Activated T-cell treated with anti-CD3 and anti-CD28 coated beads for 48 hours (primary cell): ENCODE results near the gene UNC5CL.

ENCODE experiments used
- DNase-seq: peaks from one replicate; pipeline ENCODE4 v3.0.0-alpha.2; 2020; ENCODE audit warnings: low read depth

UNC5CL gene

GRCh38 chr6:41063884-41064285 lies 24.9 kb upstream of the UNC5CL start:
- no peak for DNase-seq

- no peak for DNase-seq
Measured at GRCh38 chr6:41062056-41062455, 23.0 kb upstream of the UNC5CL start.

GRCh38 chr6:41061196-41061726 lies 22.2 kb upstream of the UNC5CL start:
- no peak for DNase-seq

- DNase-seq, result no peak
Measured at GRCh38 chr6:41059556-41059955, 20.5 kb upstream of the UNC5CL start.

GRCh38 chr6:41058783-41059181 lies 19.8 kb upstream of the UNC5CL start:
- no peak for DNase-seq

GRCh38 chr6:41056768-41057490 lies 17.9 kb upstream of the UNC5CL start:
- no peak for DNase-seq

- DNase-seq, result no peak
Measured at GRCh38 chr6:41055149-41055548, 16.1 kb upstream of the UNC5CL start.

GRCh38 chr6:41054511-41054910 lies 15.5 kb upstream of the UNC5CL start:
- no peak for DNase-seq

GRCh38 chr6:41053041-41053440 lies 14.0 kb upstream of the UNC5CL start, which contains the start of gene APOBEC2:
APOBEC2 (plus strand) TSS chr6:41053202; CDS start chr6:41053348, 146 bp downstream.
- no peak for DNase-seq

GRCh38 chr6:41051873-41052272 lies 12.9 kb upstream of the UNC5CL start:
- no peak for DNase-seq

- DNase-seq, result no peak
Measured at GRCh38 chr6:41050536-41050935, 11.5 kb upstream of the UNC5CL start.

- DNase-seq, result no peak
Measured at GRCh38 chr6:41049955-41050354, 10.9 kb upstream of the UNC5CL start.

- no peak for DNase-seq
Measured at GRCh38 chr6:41049521-41049920, 10.5 kb upstream of the UNC5CL start.

GRCh38 chr6:41047745-41048732 lies 9.0 kb upstream of the UNC5CL start:
- DNase-seq, result no peak

GRCh38 chr6:41047306-41047705 lies 8.3 kb upstream of the UNC5CL start:
- no peak for DNase-seq

GRCh38 chr6:41046084-41046483 lies 7.1 kb upstream of the UNC5CL start:
- no peak for DNase-seq

GRCh38 chr6:41045664-41046063 lies 6.6 kb upstream of the UNC5CL start:
- DNase-seq, result no peak

GRCh38 chr6:41043151-41043550 lies 4.1 kb upstream of the UNC5CL start:
- no peak for DNase-seq

GRCh38 chr6:41042226-41043055 lies 3.4 kb upstream of the UNC5CL start, which contains the start of gene TSPO2:
TSPO2 (plus strand) TSS chr6:41042467; CDS start chr6:41042986, 519 bp downstream.
- no peak for DNase-seq

GRCh38 chr6:41040940-41041536 lies 2.0 kb upstream of the UNC5CL start:
- DNase-seq, result no peak
